Mammary epithelial cell (primary cell): ENCODE results near the gene PPP1R1A.

Experiments
- CTCF ChIP-seq, 2 donors: IDR thresholded peaks in 1 of 2; conservative IDR thresholded peaks in 1 of 2; 2 replicates each; pipeline ENCODE4 v1.5.1; 2011 to 2012; ENCODE audit warnings: inconsistent platforms in 2 of 2, low read length in 2 of 2, mild to moderate bottlenecking in 2 of 2, control low read depth in 1 of 2, low read depth in 1 of 2; ENCODE audit not compliant: insufficient read depth in 1 of 2; ENCODE audit errors: extremely low read depth in 1 of 2
- EZH2 ChIP-seq: IDR thresholded peaks from 2 replicates; pipeline ENCODE4 v1.6.1; 2012; ENCODE audit warnings: low read length, inconsistent platforms, borderline replicate concordance

- TF ChIP-seq CTCF (conservative IDR thresholded peaks at IDR 0.05 in 1 of 2, IDR thresholded peaks at IDR 0.05 in 1 of 2; ENCODE audit: extremely low read depth in 1 of 2, insufficient read depth in 1 of 2, low read depth in 1 of 2, low read length in 2 of 2) (no peak), EZH2 (no peak)
Measured at GRCh38 chr12:54584128-54584527, 4.3 kb downstream of the PPP1R1A start.
